Neuronal stem cell (in vitro differentiated cells): ENCODE data around the gene LPP.

Source experiments
- DNase-seq: peaks from one replicate; pipeline ENCODE4 v3.0.0-alpha.2; 2013; ENCODE audit warnings: low spot score
- H2AFZ ChIP-seq: one replicate; pipeline ENCODE4 v1.6.1; 2013; ENCODE audit warnings: mild to moderate bottlenecking, low read length, inconsistent platforms
- H2AK5ac ChIP-seq: 2 replicates; pipeline ENCODE4 v1.6.1; 2013; ENCODE audit warnings: low read depth, mild to moderate bottlenecking, inconsistent platforms, low read length, moderate library complexity, mixed read lengths
- H2BK120ac ChIP-seq: 2 replicates; pipeline ENCODE4 v1.6.1; 2013; ENCODE audit warnings: low read depth, mild to moderate bottlenecking, inconsistent platforms, low read length, moderate library complexity, mixed read lengths
- H2BK12ac ChIP-seq: one replicate; pipeline ENCODE4 v1.6.1; 2013; ENCODE audit warnings: low read length, inconsistent platforms
- H2BK15ac ChIP-seq: 2 replicates; pipeline ENCODE4 v1.6.1; 2013; ENCODE audit warnings: mild to moderate bottlenecking, low read length, inconsistent platforms, mixed read lengths
- H2BK5ac ChIP-seq: one replicate; pipeline ENCODE4 v1.6.1; 2013; ENCODE audit warnings: inconsistent platforms, mild to moderate bottlenecking, low read length, moderate library complexity
- H3K14ac ChIP-seq: one replicate; pipeline ENCODE4 v1.6.1; 2013; ENCODE audit warnings: low read length, inconsistent platforms
- H3K18ac ChIP-seq: 2 replicates; pipeline ENCODE4 v1.6.1; 2013; ENCODE audit warnings: low read length, inconsistent platforms
- H3K23ac ChIP-seq: 2 replicates; pipeline ENCODE4 v1.6.1; 2013; ENCODE audit warnings: low read depth, mild to moderate bottlenecking, mixed read lengths, low read length, inconsistent platforms; ENCODE audit not compliant: poor library complexity
- H3K27ac ChIP-seq: replicated peaks from 3 replicates; pipeline ENCODE4 v1.5.1; 2013; ENCODE audit warnings: low read length, inconsistent platforms
- H3K27me3 ChIP-seq, 3 experiments: 2 replicates each; pipeline ENCODE4 v1.6.1; 2013; ENCODE audit warnings: low read length in 3 of 3, mild to moderate bottlenecking in 2 of 3, inconsistent platforms in 1 of 3, low read depth in 1 of 3, mixed read lengths in 1 of 3, moderate library complexity in 1 of 3; ENCODE audit not compliant: control insufficient read depth in 3 of 3, insufficient read depth in 3 of 3
- H3K36me3 ChIP-seq, 2 donors: replicated peaks in 1 of 2; 2 replicates each; pipeline ENCODE4 v1.6.1; 2013; ENCODE audit warnings: low read length in 2 of 2; ENCODE audit not compliant: control insufficient read depth in 2 of 2, insufficient read depth in 2 of 2
- H3K4ac ChIP-seq: 2 replicates; pipeline ENCODE4 v1.6.1; 2013; ENCODE audit warnings: inconsistent platforms, mild to moderate bottlenecking, low read length, moderate library complexity
- H3K4me1 ChIP-seq, 2 donors: 1 replicate in 1 of 2; 2 replicates in 1 of 2; pipeline ENCODE4 v1.6.1; 2013; ENCODE audit warnings: low read length in 2 of 2, low read depth in 1 of 2; ENCODE audit not compliant: control insufficient read depth in 2 of 2, insufficient read depth in 1 of 2
- H3K4me2 ChIP-seq: one replicate; pipeline ENCODE4 v1.6.1; 2013; ENCODE audit warnings: mild to moderate bottlenecking, low read length, inconsistent platforms; ENCODE audit not compliant: insufficient read depth, poor library complexity, severe bottlenecking
- H3K4me3 ChIP-seq, 2 donors: 2 replicates each; pipeline ENCODE4 v1.5.1; 2013; ENCODE audit warnings: low read length in 2 of 2, mild to moderate bottlenecking in 2 of 2, inconsistent platforms in 1 of 2, moderate library complexity in 1 of 2
- H3K79me1 ChIP-seq: one replicate; pipeline ENCODE4 v1.6.1; 2013; ENCODE audit warnings: low read depth, mild to moderate bottlenecking, inconsistent platforms, low read length, moderate library complexity
- H3K9ac ChIP-seq: one replicate; pipeline ENCODE4 v1.6.1; 2013; ENCODE audit warnings: mild to moderate bottlenecking, low read depth, low read length, inconsistent platforms; ENCODE audit not compliant: poor library complexity
- H3K9me3 ChIP-seq, 2 donors: replicated peaks in 1 of 2; 2 replicates each; pipeline versions ENCODE3 to v1.6.1; 2013; ENCODE audit warnings: low read length in 2 of 2, mild to moderate bottlenecking in 2 of 2, inconsistent platforms in 1 of 2, low read depth in 1 of 2, mixed read lengths in 1 of 2, moderate library complexity in 1 of 2; ENCODE audit not compliant: control insufficient read depth in 2 of 2, insufficient read depth in 1 of 2
- H4K8ac ChIP-seq: one replicate; pipeline ENCODE4 v1.6.1; 2013; ENCODE audit warnings: low read depth, mild to moderate bottlenecking, inconsistent platforms, low read length, moderate library complexity
- H4K91ac ChIP-seq: one replicate; pipeline ENCODE4 v1.6.1; 2013; ENCODE audit warnings: low read length, low read depth, mild to moderate bottlenecking, inconsistent platforms; ENCODE audit not compliant: poor library complexity
- WGBS, 2 donors: extraction: QIAGEN DNeasy Blood & Tissue Kit; methylation state at CpG; one replicate each; pipeline ENCODE4 v1.1.7; 2013; ENCODE audit warnings: missing lambda C conversion rate in 2 of 2, mixed read lengths in 1 of 2; ENCODE audit not compliant: insufficient read length in 2 of 2, insufficient replicate concordance in 1 of 2; ENCODE audit errors: extremely low coverage in 2 of 2; 5-methylcytosine and 5-hydroxymethylcytosine counted together

The LPP gene

GRCh38 chr3:188392076-188392475 is 238.1 kb downstream of the LPP start:
- no peaks in the 10 kb centered on the region for H3K79me1 ChIP-seq
- H4K91ac ChIP-seq = no peak overlapping the region
- H3K27ac ChIP-seq = no peak overlapping the region
- H4K8ac ChIP-seq = no peak overlapping the region
- H3K4me3 ChIP-seq = no peak overlapping the region
- H3K4ac ChIP-seq = no peak overlapping the region
- no peak for DNase-seq
- H2AFZ ChIP-seq = no peak overlapping the region
- no peaks in the 10 kb centered on the region for H3K36me3 ChIP-seq
- no peak overlapping the region for H3K14ac ChIP-seq
- no peak overlapping the region for H3K23ac ChIP-seq
- H3K9me3 ChIP-seq = no peaks in the 10 kb centered on the region
- no CpG with 5 or more reads among the region's 4 CpGs for WGBS, 2 donors
- no peak overlapping the region for H3K18ac ChIP-seq
- H2AK5ac ChIP-seq = no peak overlapping the region
- no peak overlapping the region for H2BK12ac ChIP-seq
- no peak overlapping the region for H2BK15ac ChIP-seq
- no peaks in the 10 kb centered on the region for H3K27me3 ChIP-seq
- H3K4me2 ChIP-seq = no peak overlapping the region
- H2BK5ac ChIP-seq = no peak overlapping the region
- H2BK120ac ChIP-seq = no peak overlapping the region
- H3K9ac ChIP-seq = no peak overlapping the region
- peaks cover 0 to 8% of the 10 kb centered on the region in 2 donors for H3K4me1 ChIP-seq

GRCh38 chr3:188394623-188395022 is 240.7 kb downstream of the LPP start:
- H3K23ac ChIP-seq = no peak overlapping the region
- H3K9ac ChIP-seq = no peak overlapping the region
- no CpG with 5 or more reads among the region's 1 CpG for WGBS, 2 donors
- H3K27ac ChIP-seq = no peak overlapping the region
- no peak overlapping the region for H2BK120ac ChIP-seq
- H3K79me1 ChIP-seq = no peaks in the 10 kb centered on the region
- no peak overlapping the region for H2AFZ ChIP-seq
- H2BK12ac ChIP-seq = no peak overlapping the region
- no peak overlapping the region for H3K4ac ChIP-seq
- H3K4me2 ChIP-seq = no peak overlapping the region
- no peak overlapping the region for H2BK15ac ChIP-seq
- no peak overlapping the region for H3K14ac ChIP-seq
- no peak overlapping the region for H2BK5ac ChIP-seq
- no peak overlapping the region for H4K8ac ChIP-seq
- H3K4me3 ChIP-seq = no peak overlapping the region
- H3K27me3 ChIP-seq = no peaks in the 10 kb centered on the region
- DNase-seq = no peak
- H3K9me3 ChIP-seq = no peaks in the 10 kb centered on the region
- no peaks in the 10 kb centered on the region for H3K36me3 ChIP-seq
- H3K18ac ChIP-seq = no peak overlapping the region
- no peak overlapping the region for H2AK5ac ChIP-seq
- peaks cover 0 to 11% of the 10 kb centered on the region in 2 donors for H3K4me1 ChIP-seq
- no peak overlapping the region for H4K91ac ChIP-seq

GRCh38 chr3:188396251-188396650 is 242.3 kb downstream of the LPP start:
- Histone ChIP-seq H3K23ac (no peak overlapping the region), H2BK15ac (no peak overlapping the region), H3K27me3 (no peaks in the 10 kb centered on the region), H4K8ac (no peak overlapping the region), H2BK120ac (no peak overlapping the region), H4K91ac (no peak overlapping the region), H3K4me3 (no peak overlapping the region), H3K4ac (no peak overlapping the region), H3K18ac (no peak overlapping the region), H3K14ac (no peak overlapping the region), H3K9me3 (no peaks in the 10 kb centered on the region), H2AFZ (no peak overlapping the region), H3K4me1 (peaks cover 0 to 7% of the 10 kb centered on the region in 2 donors), H2BK12ac (no peak overlapping the region), H3K9ac (no peak overlapping the region), H3K79me1 (no peaks in the 10 kb centered on the region), H3K36me3 (no peaks in the 10 kb centered on the region), H3K27ac (no peak overlapping the region), H3K4me2 (no peak overlapping the region), H2AK5ac (no peak overlapping the region), H2BK5ac (no peak overlapping the region)
- no peak for DNase-seq
- WGBS, 2 donors = no CpG with 5 or more reads among the region's 2 CpGs

- no peak overlapping the region for H2BK12ac ChIP-seq
- WGBS, 2 donors = no CpG with 5 or more reads among the region's 3 CpGs
- H3K23ac ChIP-seq = no peak overlapping the region
Measured at GRCh38 chr3:188396900-188397299, 242.9 kb downstream of the LPP start.

More at GRCh38 chr3:188396900-188397299, 242.9 kb downstream of the LPP start:
- Histone ChIP-seq H3K9ac (no peak overlapping the region), H3K4me1 (peaks cover 0 to 3% of the 10 kb centered on the region in 2 donors), H3K18ac (no peak overlapping the region), H3K27ac (no peak overlapping the region), H2AFZ (no peak overlapping the region), H2BK5ac (no peak overlapping the region), H3K36me3 (no peaks in the 10 kb centered on the region), H3K4me2 (no peak overlapping the region), H4K8ac (no peak overlapping the region), H2BK120ac (no peak overlapping the region), H3K4me3 (no peak overlapping the region), H4K91ac (no peak overlapping the region), H2BK15ac (no peak overlapping the region), H3K9me3 (no peaks in the 10 kb centered on the region), H3K27me3 (no peaks in the 10 kb centered on the region), H3K14ac (no peak overlapping the region), H2AK5ac (no peak overlapping the region), H3K4ac (no peak overlapping the region), H3K79me1 (no peaks in the 10 kb centered on the region)
- DNase-seq = no peak
